ENCODE data around the gene GRIK3. TPM values are rescaled to one million over a fixed set of nuclear protein-coding genes. Genes with fewer than 3 reads are reported as not detected.
A peak's percentile ranks its signal among the peaks of the same experiment; 100 is the strongest.

The GRIK3 gene
- total and polyA plus RNA-seq, 2 experiments from 2014 or later: 0.31 to 2.9 TPM

DNA sequence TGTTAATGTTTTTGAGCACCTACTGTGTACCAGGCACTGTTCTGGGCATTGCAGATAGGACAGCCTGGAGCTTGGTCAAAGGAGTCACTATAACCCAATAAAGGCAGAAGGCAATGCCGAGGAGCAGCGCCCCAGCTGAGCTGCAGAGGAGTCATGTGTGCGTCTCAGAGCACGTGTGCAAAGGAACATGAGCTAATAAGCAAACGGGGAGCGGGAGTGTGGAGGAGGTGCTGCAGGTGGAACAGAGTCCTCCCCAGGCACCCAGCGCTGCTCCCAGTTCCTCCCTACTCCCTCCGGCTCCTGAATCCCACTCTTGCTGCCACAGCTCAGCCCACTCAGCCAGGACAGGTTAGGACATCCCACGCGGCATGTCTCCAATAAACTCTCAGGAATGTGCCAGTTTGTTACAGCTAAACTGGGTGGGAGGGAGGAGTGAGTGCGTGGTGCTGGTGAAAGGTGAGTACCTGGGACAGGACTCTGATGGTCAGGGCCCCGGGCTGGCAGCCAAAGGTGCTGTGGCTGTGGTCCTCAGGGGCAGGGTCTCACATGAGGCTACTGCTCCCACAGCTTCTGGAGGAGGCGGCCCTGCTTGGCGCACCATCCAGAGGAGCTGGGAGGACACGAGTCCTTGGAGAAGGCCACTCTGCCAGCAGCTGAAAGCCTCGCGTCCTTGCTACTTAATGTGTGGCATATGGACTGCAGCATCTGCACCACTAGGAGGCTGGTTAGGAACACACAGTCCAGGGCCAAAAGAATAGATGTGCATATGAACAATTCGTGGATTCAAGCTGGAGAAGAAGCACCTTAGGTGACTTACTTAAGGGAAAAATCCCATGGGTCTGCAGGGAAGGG lies 52.3 kb downstream of the GRIK3 start:
- Histone ChIP-seq H3K27ac (ENCODE audit: low read depth) (no peak overlapping the region), H4K20me1 (replicated peaks; ENCODE audit: insufficient read depth) (no peaks in the 10 kb centered on the region), H3K4me3 (no peak overlapping the region), H3K4me2 (no peak overlapping the region), H3K4me1 (ENCODE audit: insufficient read depth) (peaks cover 4% of the 10 kb centered on the region; the same call in 1 of the 2 replicates), H2AFZ (0 out of 2 replicates have a peak overlapping the region, but pooled peaks have one; percentile 23), H3K36me3 (ENCODE audit: insufficient read depth) (peaks cover 4% of the 10 kb centered on the region; the same call in 1 of the 2 replicates), H3K79me2 (replicated peaks; ENCODE audit: insufficient read depth) (no peaks in the 10 kb centered on the region), H3K27me3 (ENCODE audit: insufficient read depth) (no peaks in the 10 kb centered on the region), H3F3A (replicated peaks; ENCODE audit: low read depth) (no peaks in the 10 kb centered on the region), H3K9me2 (ENCODE audit: insufficient read depth) (peaks cover 8% of the 10 kb centered on the region; the same call in 1 of the 2 replicates)
- TF ChIP-seq, protein P1, sequence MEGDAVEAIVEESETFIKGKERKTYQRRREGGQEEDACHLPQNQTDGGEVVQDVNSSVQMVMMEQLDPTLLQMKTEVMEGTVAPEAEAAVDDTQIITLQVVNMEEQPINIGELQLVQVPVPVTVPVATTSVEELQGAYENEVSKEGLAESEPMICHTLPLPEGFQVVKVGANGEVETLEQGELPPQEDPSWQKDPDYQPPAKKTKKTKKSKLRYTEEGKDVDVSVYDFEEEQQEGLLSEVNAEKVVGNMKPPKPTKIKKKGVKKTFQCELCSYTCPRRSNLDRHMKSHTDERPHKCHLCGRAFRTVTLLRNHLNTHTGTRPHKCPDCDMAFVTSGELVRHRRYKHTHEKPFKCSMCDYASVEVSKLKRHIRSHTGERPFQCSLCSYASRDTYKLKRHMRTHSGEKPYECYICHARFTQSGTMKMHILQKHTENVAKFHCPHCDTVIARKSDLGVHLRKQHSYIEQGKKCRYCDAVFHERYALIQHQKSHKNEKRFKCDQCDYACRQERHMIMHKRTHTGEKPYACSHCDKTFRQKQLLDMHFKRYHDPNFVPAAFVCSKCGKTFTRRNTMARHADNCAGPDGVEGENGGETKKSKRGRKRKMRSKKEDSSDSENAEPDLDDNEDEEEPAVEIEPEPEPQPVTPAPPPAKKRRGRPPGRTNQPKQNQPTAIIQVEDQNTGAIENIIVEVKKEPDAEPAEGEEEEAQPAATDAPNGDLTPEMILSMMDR (conservative IDR thresholded peaks at IDR 0.05; ENCODE audit: low read depth in 2 of 2): peak in 1 of 2 experiments; percentile 23; a peak in 2 of 4 replicates
- TF ChIP-seq POLR2AphosphoS5 (IDR thresholded peaks at IDR 0.05; ENCODE audit: low read depth) (no peak), ZNF114 (CRISPR knock-in tag; IDR thresholded peaks at IDR 0.05) (no peak), CREB1 (CRISPR knock-in tag; IDR thresholded peaks at IDR 0.05; ENCODE audit: low read depth) (no peak), EZH2phosphoT487 (IDR thresholded peaks at IDR 0.05; ENCODE audit: unreplicated experiment) (no peak), ZNF331 (CRISPR knock-in tag; IDR thresholded peaks at IDR 0.05; ENCODE audit: low read depth) (no peak)
- ATAC-seq: peak; percentile 31
- H3K9me3 Mint-ChIP-seq: peaks cover 4% of the 10 kb centered on the region; the same call in 1 of the 3 replicates
- DNase-seq (ENCODE audit: low spot score): no peak
- no peak overlapping the region for H3K27ac Mint-ChIP-seq
- H3K36me3 Mint-ChIP-seq (ENCODE audit: low read depth): no peaks in the 10 kb centered on the region
- H3K27me3 Mint-ChIP-seq (ENCODE audit: insufficient read depth, low read depth, poor library complexity): peaks cover 16% of the 10 kb centered on the region
- H3K4me1 Mint-ChIP-seq: peaks cover 20% of the 10 kb centered on the region
- no peak overlapping the region for H3K4me3 Mint-ChIP-seq

DNA sequence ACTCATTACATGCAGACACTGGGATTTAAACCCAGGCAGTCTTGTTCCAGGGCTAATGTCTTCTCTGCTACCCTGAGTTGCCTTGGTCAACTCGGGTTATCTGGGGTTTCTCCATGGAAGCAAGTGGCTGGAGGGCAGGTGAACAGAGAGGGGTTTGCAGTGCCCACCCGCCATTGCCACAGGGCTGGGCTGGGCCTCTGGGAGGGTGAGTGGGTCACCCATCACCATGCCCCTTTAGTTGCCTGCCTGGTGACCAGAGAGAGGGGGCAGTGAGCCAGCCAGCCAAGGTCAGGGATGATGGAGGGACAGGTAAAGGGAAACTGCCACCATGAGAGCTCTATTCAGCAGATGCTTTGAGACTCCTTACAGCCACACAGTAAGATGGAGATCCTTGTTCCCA lies 53.2 kb downstream of the GRIK3 start:
- no peaks in the 10 kb centered on the region for H3F3A ChIP-seq (replicated peaks; ENCODE audit: low read depth)
- H3K9me2 ChIP-seq (ENCODE audit: insufficient read depth): peaks cover 8% of the 10 kb centered on the region; the same call in 1 of the 2 replicates
- no peak overlapping the region for H3K27ac Mint-ChIP-seq
- H3K4me3 ChIP-seq: no peak overlapping the region
- H3K4me2 ChIP-seq: no peak overlapping the region
- no peaks in the 10 kb centered on the region for H4K20me1 ChIP-seq (replicated peaks; ENCODE audit: insufficient read depth)
- no peak overlapping the region for H3K4me3 Mint-ChIP-seq
- H3K4me1 ChIP-seq (ENCODE audit: insufficient read depth): peaks cover 4% of the 10 kb centered on the region; the same call in 1 of the 2 replicates
- ATAC-seq: no peak
- H3K27ac ChIP-seq (ENCODE audit: low read depth): no peak overlapping the region
- peaks cover 4% of the 10 kb centered on the region; the same call in 1 of the 3 replicates for H3K9me3 Mint-ChIP-seq
- peaks cover 13% of the 10 kb centered on the region for H3K27me3 Mint-ChIP-seq (ENCODE audit: insufficient read depth, low read depth, poor library complexity)
- peaks cover 4% of the 10 kb centered on the region; the same call in 1 of the 2 replicates for H3K36me3 ChIP-seq (ENCODE audit: insufficient read depth)
- peaks cover 20% of the 10 kb centered on the region for H3K4me1 Mint-ChIP-seq
- no peak for DNase-seq (ENCODE audit: low spot score)
- H3K79me2 ChIP-seq (replicated peaks; ENCODE audit: insufficient read depth): no peaks in the 10 kb centered on the region
- H3K27me3 ChIP-seq (ENCODE audit: insufficient read depth): no peaks in the 10 kb centered on the region
- no peaks in the 10 kb centered on the region for H3K36me3 Mint-ChIP-seq (ENCODE audit: low read depth)
- H2AFZ ChIP-seq: no peak overlapping the region
- TF ChIP-seq, protein P2, sequence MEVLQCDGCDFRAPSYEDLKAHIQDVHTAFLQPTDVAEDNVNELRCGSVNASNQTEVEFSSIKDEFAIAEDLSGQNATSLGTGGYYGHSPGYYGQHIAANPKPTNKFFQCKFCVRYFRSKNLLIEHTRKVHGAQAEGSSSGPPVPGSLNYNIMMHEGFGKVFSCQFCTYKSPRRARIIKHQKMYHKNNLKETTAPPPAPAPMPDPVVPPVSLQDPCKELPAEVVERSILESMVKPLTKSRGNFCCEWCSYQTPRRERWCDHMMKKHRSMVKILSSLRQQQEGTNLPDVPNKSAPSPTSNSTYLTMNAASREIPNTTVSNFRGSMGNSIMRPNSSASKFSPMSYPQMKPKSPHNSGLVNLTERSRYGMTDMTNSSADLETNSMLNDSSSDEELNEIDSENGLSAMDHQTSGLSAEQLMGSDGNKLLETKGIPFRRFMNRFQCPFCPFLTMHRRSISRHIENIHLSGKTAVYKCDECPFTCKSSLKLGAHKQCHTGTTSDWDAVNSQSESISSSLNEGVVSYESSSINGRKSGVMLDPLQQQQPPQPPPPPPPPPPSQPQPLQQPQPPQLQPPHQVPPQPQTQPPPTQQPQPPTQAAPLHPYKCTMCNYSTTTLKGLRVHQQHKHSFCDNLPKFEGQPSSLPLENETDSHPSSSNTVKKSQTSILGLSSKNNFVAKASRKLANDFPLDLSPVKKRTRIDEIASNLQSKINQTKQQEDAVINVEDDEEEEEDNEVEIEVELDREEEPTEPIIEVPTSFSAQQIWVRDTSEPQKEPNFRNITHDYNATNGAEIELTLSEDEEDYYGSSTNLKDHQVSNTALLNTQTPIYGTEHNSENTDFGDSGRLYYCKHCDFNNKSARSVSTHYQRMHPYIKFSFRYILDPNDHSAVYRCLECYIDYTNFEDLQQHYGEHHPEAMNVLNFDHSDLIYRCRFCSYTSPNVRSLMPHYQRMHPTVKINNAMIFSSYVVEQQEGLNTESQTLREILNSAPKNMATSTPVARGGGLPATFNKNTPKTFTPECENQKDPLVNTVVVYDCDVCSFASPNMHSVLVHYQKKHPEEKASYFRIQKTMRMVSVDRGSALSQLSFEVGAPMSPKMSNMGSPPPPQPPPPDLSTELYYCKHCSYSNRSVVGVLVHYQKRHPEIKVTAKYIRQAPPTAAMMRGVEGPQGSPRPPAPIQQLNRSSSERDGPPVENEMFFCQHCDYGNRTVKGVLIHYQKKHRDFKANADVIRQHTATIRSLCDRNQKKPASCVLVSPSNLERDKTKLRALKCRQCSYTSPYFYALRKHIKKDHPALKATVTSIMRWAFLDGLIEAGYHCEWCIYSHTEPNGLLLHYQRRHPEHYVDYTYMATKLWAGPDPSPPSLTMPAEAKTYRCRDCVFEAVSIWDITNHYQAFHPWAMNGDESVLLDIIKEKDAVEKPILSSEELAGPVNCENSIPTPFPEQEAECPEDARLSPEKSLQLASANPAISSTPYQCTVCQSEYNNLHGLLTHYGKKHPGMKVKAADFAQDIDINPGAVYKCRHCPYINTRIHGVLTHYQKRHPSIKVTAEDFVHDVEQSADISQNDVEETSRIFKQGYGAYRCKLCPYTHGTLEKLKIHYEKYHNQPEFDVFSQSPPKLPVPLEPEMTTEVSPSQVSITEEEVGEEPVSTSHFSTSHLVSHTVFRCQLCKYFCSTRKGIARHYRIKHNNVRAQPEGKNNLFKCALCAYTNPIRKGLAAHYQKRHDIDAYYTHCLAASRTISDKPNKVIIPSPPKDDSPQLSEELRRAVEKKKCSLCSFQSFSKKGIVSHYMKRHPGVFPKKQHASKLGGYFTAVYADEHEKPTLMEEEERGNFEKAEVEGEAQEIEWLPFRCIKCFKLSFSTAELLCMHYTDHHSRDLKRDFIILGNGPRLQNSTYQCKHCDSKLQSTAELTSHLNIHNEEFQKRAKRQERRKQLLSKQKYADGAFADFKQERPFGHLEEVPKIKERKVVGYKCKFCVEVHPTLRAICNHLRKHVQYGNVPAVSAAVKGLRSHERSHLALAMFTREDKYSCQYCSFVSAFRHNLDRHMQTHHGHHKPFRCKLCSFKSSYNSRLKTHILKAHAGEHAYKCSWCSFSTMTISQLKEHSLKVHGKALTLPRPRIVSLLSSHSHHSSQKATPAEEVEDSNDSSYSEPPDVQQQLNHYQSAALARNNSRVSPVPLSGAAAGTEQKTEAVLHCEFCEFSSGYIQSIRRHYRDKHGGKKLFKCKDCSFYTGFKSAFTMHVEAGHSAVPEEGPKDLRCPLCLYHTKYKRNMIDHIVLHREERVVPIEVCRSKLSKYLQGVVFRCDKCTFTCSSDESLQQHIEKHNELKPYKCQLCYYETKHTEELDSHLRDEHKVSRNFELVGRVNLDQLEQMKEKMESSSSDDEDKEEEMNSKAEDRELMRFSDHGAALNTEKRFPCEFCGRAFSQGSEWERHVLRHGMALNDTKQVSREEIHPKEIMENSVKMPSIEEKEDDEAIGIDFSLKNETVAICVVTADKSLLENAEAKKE (CRISPR knock-in tag; IDR thresholded peaks at IDR 0.05): no peak
- TF ChIP-seq CREB1 (CRISPR knock-in tag; IDR thresholded peaks at IDR 0.05; ENCODE audit: low read depth) (no peak), NANOG (IDR thresholded peaks at IDR 0.05; ENCODE audit: borderline replicate concordance) (no peak), ZNF114 (CRISPR knock-in tag; IDR thresholded peaks at IDR 0.05) (no peak), JUNB (IDR thresholded peaks at IDR 0.05; ENCODE audit: unreplicated experiment) (no peak)
